PC-9 (cell line): ENCODE data around the gene PRKAR2B.

Experiments
- CTCF ChIP-seq: fragments of 200-600 bp; sonication (generic); conservative IDR thresholded peaks from 2 replicates; pipeline ENCODE4 v1.6.1; 2017; ENCODE audit warnings: mixed run types, antibody characterized with exemption, mild to moderate bottlenecking, moderate library complexity
- EZH2 ChIP-seq: fragments of 200-600 bp; sonication (generic); IDR thresholded peaks from 2 replicates; pipeline ENCODE4 v1.8.0; 2017; ENCODE audit warnings: antibody characterized with exemption, low read depth

GRCh38 chr7:107154826-107155225 lies 110.3 kb downstream of the PRKAR2B start:
- TF ChIP-seq CTCF (no peak), EZH2 (no peak)
